DND-41 (cell line): ENCODE measurements around the gene IKBKG.

Source experiments
- CTCF ChIP-seq: IDR thresholded peaks from 2 replicates; pipeline ENCODE4 v1.5.1; 2012; ENCODE audit warnings: borderline replicate concordance, low read length, moderate library complexity, mild to moderate bottlenecking; ENCODE audit not compliant: poor library complexity, severe bottlenecking; ENCODE audit errors: extremely low read depth
- EZH2 ChIP-seq: IDR thresholded peaks from 3 replicates; pipeline ENCODE4 v1.6.1; 2012; ENCODE audit warnings: borderline replicate concordance, low read depth, mild to moderate bottlenecking, moderate library complexity, low read length, inconsistent platforms; ENCODE audit not compliant: severe bottlenecking

GRCh38 chrX:154513716-154514115 lies 33.7 kb upstream of the IKBKG start:
- TF ChIP-seq CTCF (no peak), EZH2 (no peak)
